ENCODE results near the gene ANO2. TPM values are rescaled to one million over a fixed set of nuclear protein-coding genes. Genes with fewer than 3 reads are reported as not detected.

Gene ANO2
- total RNA-seq, 4 donors from 2014 or later = 1.4 to 3.3 (median 2.7) TPM; not detected in 1

- WGBS, 2 donors (ENCODE audit: low coverage in 1 of 2) = 65% methylated on average over 5 of the region's 5 CpGs; no CpG with 5 or more reads in 1 of the 2 donors
- in situ Hi-C loops (cut with MboI; ENCODE audit: low pct_ligation_motif_present in 1 of 4, low pct_unique_long_range_greater_than_20kb in 1 of 4, low sequenced_read_pairs in 3 of 4) = no loop called here
- intact Hi-C loops (cut with DNase I; ENCODE audit: low total_unique reads) = no loop called here
- Histone ChIP-seq H3K4me3 (no peak overlapping the region), H3K27ac (no peak overlapping the region), H3K4me1 (peaks cover 0 to 29% (median 8%) of the 10 kb centered on the region in 4 donors), H3K36me3 (no peaks in the 10 kb centered on the region), H3K9me3 (no peaks in the 10 kb centered on the region), H3K27me3 (no peaks in the 10 kb centered on the region)
- TF ChIP-seq POLR2AphosphoS5 (IDR thresholded peaks at IDR 0.05) = no peak
- TF ChIP-seq, protein P1, sequence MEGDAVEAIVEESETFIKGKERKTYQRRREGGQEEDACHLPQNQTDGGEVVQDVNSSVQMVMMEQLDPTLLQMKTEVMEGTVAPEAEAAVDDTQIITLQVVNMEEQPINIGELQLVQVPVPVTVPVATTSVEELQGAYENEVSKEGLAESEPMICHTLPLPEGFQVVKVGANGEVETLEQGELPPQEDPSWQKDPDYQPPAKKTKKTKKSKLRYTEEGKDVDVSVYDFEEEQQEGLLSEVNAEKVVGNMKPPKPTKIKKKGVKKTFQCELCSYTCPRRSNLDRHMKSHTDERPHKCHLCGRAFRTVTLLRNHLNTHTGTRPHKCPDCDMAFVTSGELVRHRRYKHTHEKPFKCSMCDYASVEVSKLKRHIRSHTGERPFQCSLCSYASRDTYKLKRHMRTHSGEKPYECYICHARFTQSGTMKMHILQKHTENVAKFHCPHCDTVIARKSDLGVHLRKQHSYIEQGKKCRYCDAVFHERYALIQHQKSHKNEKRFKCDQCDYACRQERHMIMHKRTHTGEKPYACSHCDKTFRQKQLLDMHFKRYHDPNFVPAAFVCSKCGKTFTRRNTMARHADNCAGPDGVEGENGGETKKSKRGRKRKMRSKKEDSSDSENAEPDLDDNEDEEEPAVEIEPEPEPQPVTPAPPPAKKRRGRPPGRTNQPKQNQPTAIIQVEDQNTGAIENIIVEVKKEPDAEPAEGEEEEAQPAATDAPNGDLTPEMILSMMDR (IDR thresholded peaks at IDR 0.05) = no peak
- no peak for TF ChIP-seq EP300 (IDR thresholded peaks at IDR 0.05; ENCODE audit: low read depth)
- TF ChIP-seq POLR2A (IDR thresholded peaks at IDR 0.05) = no peak
- DNase-seq = no peak
These were observed 363.0 kb downstream of the ANO2 start for GRCh38 chr12:5582018-5582417.

DNA sequence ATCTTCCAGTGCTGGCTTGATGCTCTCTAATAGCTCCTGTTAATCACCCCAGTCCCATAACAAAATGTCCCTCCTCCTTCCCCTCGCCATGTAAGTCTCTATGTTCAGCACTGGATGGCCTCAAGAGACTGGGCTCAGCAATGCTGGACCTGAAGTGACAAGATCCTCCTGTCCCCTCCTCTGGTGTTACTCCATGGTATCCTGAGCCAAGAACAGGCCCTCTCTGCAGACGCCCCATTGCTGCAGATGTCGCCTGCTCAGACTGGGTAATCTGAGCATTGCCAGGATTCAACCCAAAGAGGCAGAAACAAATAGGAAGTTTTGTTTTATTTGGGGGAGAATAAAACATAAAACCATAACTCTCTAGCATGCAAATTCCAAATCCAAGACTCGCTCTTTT lies 363.4 kb downstream of the ANO2 start:
- TF ChIP-seq EP300 (IDR thresholded peaks at IDR 0.05; ENCODE audit: low read depth) = no peak
- TF ChIP-seq, protein P1 (IDR thresholded peaks at IDR 0.05) = no peak
- TF ChIP-seq POLR2AphosphoS5 (IDR thresholded peaks at IDR 0.05) = no peak
- TF ChIP-seq POLR2A (IDR thresholded peaks at IDR 0.05) = no peak
- no peak overlapping the region for H3K4me3 ChIP-seq
- H3K4me1 ChIP-seq = peaks cover 0 to 33% (median 12%) of the 10 kb centered on the region in 4 donors
- H3K36me3 ChIP-seq = no peaks in the 10 kb centered on the region
- in situ Hi-C loops (cut with MboI; ENCODE audit: low pct_ligation_motif_present in 1 of 4, low pct_unique_long_range_greater_than_20kb in 1 of 4, low sequenced_read_pairs in 3 of 4) (no loop called here), intact Hi-C loops (cut with DNase I; ENCODE audit: low total_unique reads) (no loop called here)
- no peaks in the 10 kb centered on the region for H3K9me3 ChIP-seq
- no peaks in the 10 kb centered on the region for H3K27me3 ChIP-seq
- WGBS, 2 donors (ENCODE audit: low coverage in 1 of 2) = 66 to 94% methylated on average over 2 to 4 of the region's 4 CpGs
- no peak for DNase-seq
- no peak overlapping the region for H3K27ac ChIP-seq

GRCh38 chr12:5581019-5581418 lies 364.0 kb downstream of the ANO2 start:
- Histone ChIP-seq H3K4me3 (no peak overlapping the region), H3K27me3 (no peaks in the 10 kb centered on the region), H3K36me3 (no peaks in the 10 kb centered on the region), H3K9me3 (no peaks in the 10 kb centered on the region), H3K27ac (no peak overlapping the region), H3K4me1 (peaks cover 0 to 34% (median 16%) of the 10 kb centered on the region in 4 donors)
- in situ Hi-C loops (cut with MboI; ENCODE audit: low pct_ligation_motif_present in 1 of 4, low pct_unique_long_range_greater_than_20kb in 1 of 4, low sequenced_read_pairs in 3 of 4) (no loop called here), intact Hi-C loops (cut with DNase I; ENCODE audit: low total_unique reads) (no loop called here)
- no peak for DNase-seq
- 27 to 63% methylated on average over 1 to 3 of the region's 3 CpGs for WGBS, 2 donors (ENCODE audit: low coverage in 1 of 2)
- TF ChIP-seq EP300 (IDR thresholded peaks at IDR 0.05; ENCODE audit: low read depth) (no peak), POLR2A (IDR thresholded peaks at IDR 0.05) (no peak), POLR2AphosphoS5 (IDR thresholded peaks at IDR 0.05) (no peak)
- TF ChIP-seq, protein P1 (IDR thresholded peaks at IDR 0.05) = no peak

DNA sequence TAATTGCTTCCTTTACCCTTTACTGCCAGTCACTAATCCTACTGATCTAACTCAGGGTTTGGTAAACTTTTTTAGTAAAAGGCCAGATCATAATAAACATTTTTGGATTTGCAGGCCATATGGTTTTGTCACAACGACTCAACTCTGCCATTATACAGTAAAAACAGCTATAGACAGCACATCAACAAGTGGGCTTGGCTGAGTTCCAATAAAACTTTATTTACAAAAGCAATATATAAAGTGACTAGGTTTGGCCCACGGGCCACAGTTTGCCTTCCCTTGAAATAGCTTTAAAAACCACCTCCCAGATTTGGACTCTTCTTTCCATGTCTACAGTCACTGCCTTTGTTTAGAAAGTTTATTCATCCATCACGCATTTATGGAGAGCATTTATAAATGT lies 366.3 kb downstream of the ANO2 start:
- Histone ChIP-seq H3K4me1 (peaks cover 0 to 31% (median 16%) of the 10 kb centered on the region in 4 donors), H3K36me3 (no peaks in the 10 kb centered on the region), H3K27me3 (no peaks in the 10 kb centered on the region), H3K9me3 (no peaks in the 10 kb centered on the region), H3K4me3 (no peak overlapping the region), H3K27ac (no peak overlapping the region)
- 30 to 32% methylated on average over 3 of the region's 3 CpGs for WGBS, 2 donors (ENCODE audit: low coverage in 1 of 2)
- TF ChIP-seq, protein P1 (IDR thresholded peaks at IDR 0.05) = no peak
- TF ChIP-seq POLR2A (IDR thresholded peaks at IDR 0.05) (no peak), EP300 (IDR thresholded peaks at IDR 0.05; ENCODE audit: low read depth) (no peak), POLR2AphosphoS5 (IDR thresholded peaks at IDR 0.05) (no peak)
- in situ Hi-C loops (cut with MboI; ENCODE audit: low pct_ligation_motif_present in 1 of 4, low pct_unique_long_range_greater_than_20kb in 1 of 4, low sequenced_read_pairs in 3 of 4) = no loop called here
- DNase-seq = no peak
- intact Hi-C loops (cut with DNase I; ENCODE audit: low total_unique reads) = no loop called here

Measured in transverse colon (tissue), 4 donors.